Measurements from ENCODE around the gene USP34. TPM values are rescaled to one million over a fixed set of nuclear protein-coding genes. Genes with fewer than 3 reads are reported as not detected.

USP34 gene
- total and polyA plus RNA-seq, 2 of the 4 experiments (the other 2 are of a cell fraction), result 34.7 to 128 TPM

- Histone ChIP-seq H4K8ac (ENCODE audit: low read depth in 2 of 2, low read length in 2 of 2) (no peak overlapping the region), H3K4me2 (ENCODE audit: low read depth, low read length) (no peak overlapping the region), H4K5ac (ENCODE audit: low read depth, low read length) (no peak overlapping the region), H3K56ac (ENCODE audit: extremely low read depth, insufficient read depth, low read length) (no peak overlapping the region), H3K79me1 (ENCODE audit: low read depth in 1 of 2, low read length in 2 of 2) (peaks cover 11 to 24% of the 10 kb centered on the region in 2 experiments), H2BK20ac (ENCODE audit: low read depth, low read length) (no peak overlapping the region), H3K4me1 (ENCODE audit: control insufficient read depth, insufficient read depth, low read length) (peaks cover 3% of the 10 kb centered on the region; the same call in 1 of the 2 replicates), H3K27ac (ENCODE audit: insufficient read depth, low read length) (no peak overlapping the region), H3K9ac (ENCODE audit: low read depth, low read length) (no peak overlapping the region), H3K4me3 (ENCODE audit: insufficient read depth, low read depth, low read length) (no peak overlapping the region), H2BK120ac (ENCODE audit: low read depth, low read length) (no peak overlapping the region), H2AFZ (replicated peaks; ENCODE audit: low read length, poor library complexity) (no peak overlapping the region), H3K27me3 (ENCODE audit: control insufficient read depth, insufficient read depth, low read length) (no peaks in the 10 kb centered on the region), H3K23ac (ENCODE audit: low read depth, low read length) (no peak overlapping the region), H3K14ac (replicated peaks; ENCODE audit: low read depth, low read length) (0 out of 2 replicates have a peak overlapping the region, but pooled peaks have one; percentile 7), H2BK15ac (ENCODE audit: low read depth, low read length) (no peak overlapping the region), H3K9me1 (ENCODE audit: insufficient read depth, low read length) (peaks cover 7% of the 10 kb centered on the region), H4K20me1 (ENCODE audit: insufficient read depth, low read length) (no peaks in the 10 kb centered on the region; the same call in 1 of the 2 replicates), H3K36me3 (ENCODE audit: control insufficient read depth, insufficient read depth, low read length) (peaks cover 8% of the 10 kb centered on the region), H2BK5ac (ENCODE audit: low read depth, low read length, poor library complexity, severe bottlenecking) (no peak overlapping the region), H3K4ac (ENCODE audit: low read depth, low read length) (no peak overlapping the region), H3K18ac (ENCODE audit: low read depth, low read length) (no peak overlapping the region), H2AK5ac (ENCODE audit: low read depth, low read length) (no peak overlapping the region), H2AK9ac (replicated peaks; ENCODE audit: low read depth, low read length, poor library complexity) (no peak overlapping the region), H3K9me3 (ENCODE audit: control insufficient read depth, insufficient read depth, low read length) (no peaks in the 10 kb centered on the region), H4K91ac (ENCODE audit: insufficient read depth, low read depth, low read length) (no peak overlapping the region)
- POLR2A ChIA-PET (ENCODE audit: unreplicated experiment), result no interaction called here
- DNase-seq, result peak; percentile 31
- TF ChIP-seq CEBPB (IDR thresholded peaks at IDR 0.05; ENCODE audit: low read depth, low read length) (peak; percentile 54; the same call in 1 of the 2 replicates), RCOR1 (IDR thresholded peaks at IDR 0.05; ENCODE audit: insufficient replicate concordance, low read length) (no peak)
- CTCF ChIA-PET, result no interaction called here
- in situ Hi-C loops (cut with MboI; ENCODE audit: low sequenced_read_pairs), result no loop called here
- no TSS peak for BruUV-seq (replicated peaks)
- ATAC-seq (ENCODE audit: low read depth), result no peak
- 90% methylated on average over 2 of the region's 8 CpGs; no CpG with 5 or more reads in 1 of the 2 experiments for WGBS, 2 experiments (ENCODE audit: extremely low coverage in 2 of 2, insufficient read length in 1 of 2)
- intact Hi-C loops (cut with micrococcal nuclease), result no loop called here
- dilution Hi-C loops (cut with HindIII; ENCODE audit: low sequenced_read_pairs, unreplicated experiment), result no loop called here
These were observed 182.6 kb downstream of the USP34 start for GRCh38 chr2:61288070-61288841.

All from IMR-90 (cell line).